Activated naive CD4-positive, alpha-beta T cell treated with anti-CD3 and anti-CD28 coated beads, Interleukin-2, amount 50 U/mL, for 72 hours (primary cell): Measurements from ENCODE around the gene SPATA9. TPM values are rescaled to one million over a fixed set of nuclear protein-coding genes. Genes with fewer than 3 reads are reported as not detected.

ENCODE experiments used
- ATAC-seq, 2 donors: fragments of 150-1000 bp; cut with Tn5 transposase; 2 replicates each; pipeline ENCODE4 v1.10.0; 2021; ENCODE audit warnings: mild to moderate bottlenecking in 2 of 2, moderate library complexity in 2 of 2
- DNase-seq, 2 donors: peaks; one replicate each; pipeline ENCODE4 v3.0.0; 2021 to 2022; ENCODE audit warnings: low spot score in 2 of 2
- H3K27ac Mint-ChIP-seq, 2 donors: one replicate each; pipeline ENCODE4 v1.8.0; 2022; ENCODE audit warnings: mild to moderate bottlenecking in 2 of 2, mixed read lengths in 2 of 2
- H3K36me3 Mint-ChIP-seq, 2 donors: one replicate each; pipeline ENCODE4 v1.8.0; 2022; ENCODE audit warnings: mixed read lengths in 2 of 2
- H3K9me3 Mint-ChIP-seq, 2 donors: one replicate each; pipeline ENCODE4 v1.8.0; 2022; ENCODE audit warnings: mixed read lengths in 2 of 2
- total RNA-seq, 2 donors: library from RNA; stranded (reverse); gene quantifications; one replicate each; pipeline ENCODE4 v1.2.3, GENCODE V29; 2022

Gene SPATA9
- total RNA-seq, 2 donors from 2014 or later, result not detected

DNA sequence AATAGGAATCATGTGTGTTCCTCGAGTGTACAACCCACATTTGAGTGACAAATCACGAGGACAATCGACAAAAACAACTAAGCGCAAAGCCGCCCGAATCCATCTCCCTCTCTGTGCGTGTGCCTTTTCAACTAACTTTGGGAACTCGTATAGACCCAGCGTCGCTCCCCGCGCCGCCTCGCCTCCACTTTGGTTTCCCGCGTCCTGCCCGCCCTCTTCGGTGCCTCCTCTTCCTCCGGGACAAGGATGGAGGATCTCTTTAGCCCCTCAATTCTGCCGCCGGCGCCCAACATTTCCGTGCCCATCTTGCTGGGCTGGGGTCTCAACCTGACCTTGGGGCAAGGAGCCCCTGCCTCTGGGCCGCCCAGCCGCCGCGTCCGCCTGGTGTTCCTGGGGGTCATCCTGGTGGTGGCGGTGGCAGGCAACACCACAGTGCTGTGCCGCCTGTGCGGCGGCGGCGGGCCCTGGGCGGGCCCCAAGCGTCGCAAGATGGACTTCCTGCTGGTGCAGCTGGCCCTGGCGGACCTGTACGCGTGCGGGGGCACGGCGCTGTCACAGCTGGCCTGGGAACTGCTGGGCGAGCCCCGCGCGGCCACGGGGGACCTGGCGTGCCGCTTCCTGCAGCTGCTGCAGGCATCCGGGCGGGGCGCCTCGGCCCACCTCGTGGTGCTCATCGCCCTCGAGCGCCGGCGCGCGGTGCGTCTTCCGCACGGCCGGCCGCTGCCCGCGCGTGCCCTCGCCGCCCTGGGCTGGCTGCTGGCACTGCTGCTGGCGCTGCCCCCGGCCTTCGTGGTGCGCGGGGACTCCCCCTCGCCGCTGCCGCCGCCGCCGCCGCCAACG is 62.5 kb downstream of the SPATA9 start, which contains the start of gene GPR150:
TSS of gene GPR150 (plus strand) at position 58 of the 840 bp plus-strand sequence. CDS start at position 247, 189 bp downstream.
- H3K9me3 Mint-ChIP-seq, result no peaks in the 10 kb centered on the region
- peak; percentile 79 to 86 for ATAC-seq

DNA sequence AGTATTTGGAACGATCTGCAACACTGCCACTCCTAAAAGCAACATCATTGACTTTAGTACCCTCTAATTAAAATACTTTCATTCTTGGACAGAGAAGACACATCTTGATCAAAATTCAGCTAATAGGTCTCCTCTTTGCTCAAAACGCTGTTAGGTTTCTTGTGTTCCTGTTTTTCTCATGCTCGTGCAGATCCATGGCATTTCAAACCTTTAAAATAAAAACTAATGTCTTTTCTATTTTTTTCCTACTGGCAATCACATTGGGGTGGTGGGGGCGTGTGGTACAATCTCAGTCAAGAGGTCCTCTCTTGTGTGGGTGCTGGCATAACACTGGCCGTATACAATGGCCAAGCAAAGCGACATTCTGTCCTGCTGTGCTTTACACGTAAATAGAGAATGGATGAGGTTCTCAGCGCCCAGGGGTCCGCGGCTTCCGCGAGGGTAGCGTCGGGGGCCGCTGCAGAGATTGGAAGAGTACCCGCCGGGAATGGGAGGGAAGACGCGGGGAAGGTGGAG is 63.2 kb downstream of the SPATA9 start:
- peaks cover 9 to 17% of the 10 kb centered on the region in 2 donors for H3K36me3 Mint-ChIP-seq
- peak overlapping the region; percentile 75 to 86 for H3K27ac Mint-ChIP-seq
- ATAC-seq (no peak), DNase-seq (no peak)
- no peaks in the 10 kb centered on the region for H3K9me3 Mint-ChIP-seq

More for the DNA sequence above, 62.5 kb downstream of the SPATA9 start, which contains the start of gene GPR150:
- DNase-seq, result peak; percentile 69 to 83
- Mint-ChIP-seq H3K36me3 (peaks cover 2 to 17% of the 10 kb centered on the region in 2 donors), H3K27ac (peak within 1 kb of the TSS; percentile 75 to 86)

DNA sequence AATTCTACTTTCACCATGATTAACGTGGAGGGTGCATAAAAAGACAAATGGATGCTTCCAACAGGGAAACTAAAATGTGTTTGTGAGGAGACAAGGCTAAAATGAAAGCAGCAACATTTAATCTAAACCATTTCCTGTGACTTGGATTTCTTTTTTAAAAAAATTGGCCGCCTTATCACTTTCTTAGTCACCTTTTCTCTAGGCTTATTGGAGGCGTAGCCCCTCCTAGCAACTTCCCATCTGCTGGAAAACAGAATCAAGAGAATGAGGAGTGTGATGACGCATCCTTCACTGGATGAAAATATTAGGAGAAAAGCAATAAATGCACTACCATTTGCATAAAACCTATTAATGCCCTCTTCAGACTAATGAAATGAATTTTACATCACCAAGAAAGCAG is 63.7 kb downstream of the SPATA9 start:
- no peak for ATAC-seq
- no peak for DNase-seq
- peak overlapping the region in 1 of 2 donors; percentile 39 for H3K27ac Mint-ChIP-seq
- H3K9me3 Mint-ChIP-seq, result peaks cover 0 to under 1% of the 10 kb centered on the region in 2 donors
- H3K36me3 Mint-ChIP-seq, result peaks cover 14 to 18% of the 10 kb centered on the region in 2 donors

DNA sequence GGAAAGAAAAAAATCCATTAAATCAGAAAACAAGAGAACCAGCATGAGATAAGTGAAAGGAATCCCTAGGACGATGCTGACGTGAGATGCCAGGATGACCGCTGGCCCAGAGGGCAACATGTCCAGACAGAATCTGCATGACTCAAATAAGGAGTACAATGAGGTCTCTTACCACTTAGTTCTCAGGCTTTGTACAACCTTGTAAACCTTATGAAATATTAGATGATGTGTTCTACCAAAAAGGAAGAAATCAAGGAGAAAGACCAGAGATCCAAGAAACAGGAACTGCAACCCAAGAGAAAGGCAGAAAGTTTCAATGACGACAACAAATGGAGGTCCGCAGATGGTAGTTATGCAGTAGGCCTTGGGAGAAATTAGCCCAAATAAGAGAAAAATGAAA is 65.7 kb downstream of the SPATA9 start:
- no peak for ATAC-seq
- Mint-ChIP-seq H3K36me3 (peaks cover 30 to 31% of the 10 kb centered on the region in 2 donors), H3K27ac (no peak overlapping the region), H3K9me3 (peaks cover 7 to 8% of the 10 kb centered on the region in 2 donors)
- DNase-seq, result no peak

DNA sequence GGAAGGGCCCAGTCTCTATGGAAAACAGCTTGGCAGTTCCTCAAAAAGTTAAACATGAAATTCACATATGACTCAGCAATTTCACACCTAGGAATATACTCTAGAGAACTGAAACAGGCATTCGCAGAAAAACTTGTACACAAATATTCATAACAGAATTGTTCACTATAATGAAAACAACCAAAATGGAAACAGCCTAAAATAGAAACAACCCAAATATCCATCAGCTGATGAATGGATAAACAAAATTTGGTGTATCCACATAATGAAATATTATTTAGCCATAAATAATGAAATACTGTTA is 67.7 kb downstream of the SPATA9 start:
- H3K36me3 Mint-ChIP-seq, result peaks cover 23 to 30% of the 10 kb centered on the region in 2 donors
- ATAC-seq, result peak in 1 of 2 donors; percentile 67
- H3K27ac Mint-ChIP-seq, result no peak overlapping the region
- no peak for DNase-seq
- H3K9me3 Mint-ChIP-seq, result peaks cover 7 to 8% of the 10 kb centered on the region in 2 donors

- peaks cover 7 to 8% of the 10 kb centered on the region in 2 donors for H3K9me3 Mint-ChIP-seq
- peaks cover 14 to 30% of the 10 kb centered on the region in 2 donors for H3K36me3 Mint-ChIP-seq
- no peak for ATAC-seq
- no peak for DNase-seq
- H3K27ac Mint-ChIP-seq, result no peak overlapping the region
Measured at GRCh38 chr5:95613514-95613913, 69.3 kb downstream of the SPATA9 start.

DNA sequence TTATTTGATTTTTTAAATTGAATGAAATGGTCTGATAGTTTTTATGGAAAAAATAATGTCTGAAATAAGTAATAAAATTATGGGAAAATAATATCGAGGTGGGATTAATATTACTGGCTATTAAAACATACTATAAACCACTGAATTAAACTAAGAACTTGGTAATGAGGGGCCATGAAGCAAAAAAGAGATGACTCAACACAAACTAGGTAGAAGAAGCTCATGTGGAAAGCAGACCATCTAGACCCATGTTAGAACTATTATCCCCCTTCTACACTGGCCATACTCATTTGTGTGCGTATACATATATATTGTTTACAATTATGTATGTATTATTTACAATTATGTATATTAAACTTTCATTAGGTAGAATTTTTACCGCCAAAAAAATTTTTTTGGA is 71.4 kb downstream of the SPATA9 start:
- Mint-ChIP-seq H3K27ac (no peak overlapping the region), H3K9me3 (peaks cover 7 to 14% of the 10 kb centered on the region in 2 donors)
- no peak for ATAC-seq

GRCh38 chr5:95610546-95610945 is 72.2 kb downstream of the SPATA9 start:
- H3K27ac Mint-ChIP-seq, result no peak overlapping the region
- DNase-seq (no peak), ATAC-seq (no peak)
- H3K36me3 Mint-ChIP-seq, result peaks cover 14 to 30% of the 10 kb centered on the region in 2 donors
- peaks cover 7 to 14% of the 10 kb centered on the region in 2 donors for H3K9me3 Mint-ChIP-seq

More for the DNA sequence above, 71.4 kb downstream of the SPATA9 start:
- H3K36me3 Mint-ChIP-seq, result peaks cover 14 to 30% of the 10 kb centered on the region in 2 donors
- no peak for DNase-seq

- Mint-ChIP-seq H3K27ac (no peak overlapping the region), H3K36me3 (peaks cover 14 to 22% of the 10 kb centered on the region in 2 donors), H3K9me3 (peaks cover 7 to 14% of the 10 kb centered on the region in 2 donors)
- no peak for ATAC-seq
- no peak for DNase-seq
Measured at GRCh38 chr5:95609711-95610110, 73.1 kb downstream of the SPATA9 start.

Other genes starting within 250 kb of the SPATA9 start
- 100 to 1,000 TPM in 1 of 2 donors, 10 to 100 TPM in 1; 70.7 to 109 TPM for gene SKIC3, start 128.0 kb downstream of the SPATA9 start, total RNA-seq
- 1 to 10 TPM; 6.0 to 8.7 TPM for gene ARSK, start 127.9 kb downstream of the SPATA9 start, total RNA-seq
- under 1 TPM; 0.39 to 0.74 TPM for gene GPR150, start 62.9 kb downstream of the SPATA9 start, total RNA-seq
- gene RFESD, start 36.2 kb downstream of the SPATA9 start, total RNA-seq, result 1 to 10 TPM; 7.8 to 8.9 TPM
- gene RHOBTB3, start 48.3 kb upstream of the SPATA9 start, total RNA-seq, result 1 to 10 TPM; 6.6 to 9.7 TPM
- gene GLRX, start 139.7 kb upstream of the SPATA9 start, total RNA-seq, result 10 to 100 TPM; 28.4 to 48.4 TPM